Measurements from ENCODE around the gene RAD51B.

Gene RAD51B

DNA sequence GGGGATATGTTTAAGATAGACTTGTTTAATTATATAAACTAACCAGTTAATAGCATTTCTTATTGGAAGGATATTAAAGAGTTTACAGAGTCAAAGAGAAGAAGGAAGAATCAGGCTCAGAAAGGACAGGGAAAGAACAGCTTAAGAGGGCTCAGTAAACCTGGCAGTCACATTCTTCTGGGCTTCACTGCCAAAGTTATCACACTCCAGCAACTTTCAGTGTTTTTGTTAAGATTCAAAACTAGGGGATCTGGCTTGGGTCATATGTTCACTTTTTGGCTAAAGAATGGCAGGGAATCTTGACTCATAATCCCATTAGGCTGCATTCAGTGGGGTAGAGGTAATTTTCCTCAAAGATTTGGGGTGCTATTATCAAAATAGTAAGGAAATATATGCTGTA, 312.3 kb downstream of the RAD51B start:
- H3K4me3 ChIP-seq (ENCODE audit: low read length): no peak overlapping the region
- TF ChIP-seq, protein P1, sequence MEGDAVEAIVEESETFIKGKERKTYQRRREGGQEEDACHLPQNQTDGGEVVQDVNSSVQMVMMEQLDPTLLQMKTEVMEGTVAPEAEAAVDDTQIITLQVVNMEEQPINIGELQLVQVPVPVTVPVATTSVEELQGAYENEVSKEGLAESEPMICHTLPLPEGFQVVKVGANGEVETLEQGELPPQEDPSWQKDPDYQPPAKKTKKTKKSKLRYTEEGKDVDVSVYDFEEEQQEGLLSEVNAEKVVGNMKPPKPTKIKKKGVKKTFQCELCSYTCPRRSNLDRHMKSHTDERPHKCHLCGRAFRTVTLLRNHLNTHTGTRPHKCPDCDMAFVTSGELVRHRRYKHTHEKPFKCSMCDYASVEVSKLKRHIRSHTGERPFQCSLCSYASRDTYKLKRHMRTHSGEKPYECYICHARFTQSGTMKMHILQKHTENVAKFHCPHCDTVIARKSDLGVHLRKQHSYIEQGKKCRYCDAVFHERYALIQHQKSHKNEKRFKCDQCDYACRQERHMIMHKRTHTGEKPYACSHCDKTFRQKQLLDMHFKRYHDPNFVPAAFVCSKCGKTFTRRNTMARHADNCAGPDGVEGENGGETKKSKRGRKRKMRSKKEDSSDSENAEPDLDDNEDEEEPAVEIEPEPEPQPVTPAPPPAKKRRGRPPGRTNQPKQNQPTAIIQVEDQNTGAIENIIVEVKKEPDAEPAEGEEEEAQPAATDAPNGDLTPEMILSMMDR (conservative IDR thresholded peaks at IDR 0.05; ENCODE audit: low read depth, low read length): no peak
- no peak for DNase-seq (ENCODE audit: low read depth)

DNA sequence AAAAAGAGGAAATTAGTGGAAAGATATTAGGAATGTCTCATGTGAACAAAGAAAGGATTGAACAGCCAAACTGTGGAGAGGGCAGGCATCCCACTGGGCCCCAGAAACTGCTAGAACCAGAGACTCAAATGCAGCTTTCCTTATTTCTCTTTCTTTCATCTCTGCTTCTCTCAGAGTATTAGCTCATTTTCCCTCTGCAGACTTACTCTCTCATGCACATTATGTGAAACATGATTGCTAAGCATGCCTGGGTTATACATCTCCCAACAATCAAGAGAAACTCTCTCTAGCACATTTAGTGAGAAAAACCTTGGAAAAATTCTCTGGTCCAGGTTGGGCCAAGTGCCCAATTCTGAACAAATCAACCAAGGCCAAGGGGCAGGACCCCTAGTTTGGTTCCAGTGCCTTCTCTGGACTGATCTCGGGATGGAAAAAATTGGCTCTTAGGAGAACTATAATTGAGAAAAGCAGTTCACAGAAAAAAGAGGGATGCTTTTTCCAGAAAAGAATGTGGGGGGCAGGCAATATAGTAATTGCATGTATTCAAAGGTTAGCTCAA, 313.1 kb downstream of the RAD51B start:
- no peak overlapping the region for H3K4me3 ChIP-seq (ENCODE audit: low read length)
- TF ChIP-seq, protein P1 (conservative IDR thresholded peaks at IDR 0.05; ENCODE audit: low read depth, low read length): no peak
- DNase-seq (ENCODE audit: low read depth): no peak

DNA sequence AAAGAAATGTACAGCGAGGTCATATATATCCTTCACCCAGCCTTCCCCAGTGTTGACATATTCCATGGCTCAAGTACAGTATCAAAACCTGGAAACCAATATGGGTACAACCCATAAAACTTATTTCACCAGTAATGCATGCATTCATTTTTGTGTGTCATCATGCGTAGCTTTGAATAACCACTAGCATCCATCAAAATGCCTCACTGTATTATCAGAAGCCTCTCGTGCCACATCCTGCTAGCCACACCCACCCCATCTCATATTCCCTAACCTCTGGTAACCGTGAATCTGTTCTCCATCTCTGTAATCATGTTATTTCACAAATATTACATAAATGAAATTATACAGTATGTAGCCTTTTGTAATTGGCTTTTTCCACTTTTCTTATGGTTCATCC, 314.3 kb downstream of the RAD51B start:
- H3K4me3 ChIP-seq (ENCODE audit: low read length): no peak overlapping the region
- TF ChIP-seq, protein P1 (conservative IDR thresholded peaks at IDR 0.05; ENCODE audit: low read depth, low read length): no peak
- no peak for DNase-seq (ENCODE audit: low read depth)

DNA sequence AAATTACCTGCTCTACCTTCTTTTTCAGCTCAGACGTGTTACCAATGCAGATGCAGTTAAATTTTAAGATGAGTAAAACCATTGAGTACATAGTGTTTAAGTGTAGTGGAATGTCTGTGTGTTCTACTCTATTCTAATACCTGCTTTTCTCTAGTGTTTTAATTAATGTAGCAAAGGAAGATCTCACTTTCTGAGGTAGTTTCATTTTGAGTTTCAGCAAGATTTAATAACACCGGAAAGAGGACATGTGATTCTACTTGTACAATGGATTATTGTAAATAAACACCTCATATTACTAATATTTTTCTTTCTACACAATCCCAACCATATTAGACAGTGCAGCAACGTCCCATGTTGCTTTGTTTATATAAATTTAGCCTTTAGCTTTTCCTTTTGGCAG, 315.4 kb downstream of the RAD51B start:
- TF ChIP-seq, protein P1 (conservative IDR thresholded peaks at IDR 0.05; ENCODE audit: low read depth, low read length): no peak
- DNase-seq (ENCODE audit: low read depth): no peak
- no peak overlapping the region for H3K4me3 ChIP-seq (ENCODE audit: low read length)

DNA sequence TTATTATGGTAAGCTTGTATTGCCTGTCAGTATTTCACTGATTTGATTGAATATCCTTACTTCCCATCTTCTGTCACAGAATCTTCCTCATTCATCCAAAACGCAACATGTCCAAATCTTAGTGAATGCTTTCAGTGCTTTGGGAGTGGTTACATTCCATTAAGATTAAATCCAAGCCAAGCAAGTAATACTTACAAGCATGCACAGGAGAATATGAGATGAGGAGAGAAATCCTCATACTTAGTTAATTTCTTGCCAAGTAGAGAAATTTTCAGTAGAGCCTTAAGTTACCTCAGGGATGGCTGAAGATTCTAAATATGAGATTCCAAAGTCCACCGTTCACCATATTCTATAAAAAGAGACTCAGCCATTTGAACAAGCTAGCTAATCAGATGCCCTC, 316.0 kb downstream of the RAD51B start:
- no peak for DNase-seq (ENCODE audit: low read depth)
- TF ChIP-seq, protein P1 (conservative IDR thresholded peaks at IDR 0.05; ENCODE audit: low read depth, low read length): no peak
- no peak overlapping the region for H3K4me3 ChIP-seq (ENCODE audit: low read length)

DNA sequence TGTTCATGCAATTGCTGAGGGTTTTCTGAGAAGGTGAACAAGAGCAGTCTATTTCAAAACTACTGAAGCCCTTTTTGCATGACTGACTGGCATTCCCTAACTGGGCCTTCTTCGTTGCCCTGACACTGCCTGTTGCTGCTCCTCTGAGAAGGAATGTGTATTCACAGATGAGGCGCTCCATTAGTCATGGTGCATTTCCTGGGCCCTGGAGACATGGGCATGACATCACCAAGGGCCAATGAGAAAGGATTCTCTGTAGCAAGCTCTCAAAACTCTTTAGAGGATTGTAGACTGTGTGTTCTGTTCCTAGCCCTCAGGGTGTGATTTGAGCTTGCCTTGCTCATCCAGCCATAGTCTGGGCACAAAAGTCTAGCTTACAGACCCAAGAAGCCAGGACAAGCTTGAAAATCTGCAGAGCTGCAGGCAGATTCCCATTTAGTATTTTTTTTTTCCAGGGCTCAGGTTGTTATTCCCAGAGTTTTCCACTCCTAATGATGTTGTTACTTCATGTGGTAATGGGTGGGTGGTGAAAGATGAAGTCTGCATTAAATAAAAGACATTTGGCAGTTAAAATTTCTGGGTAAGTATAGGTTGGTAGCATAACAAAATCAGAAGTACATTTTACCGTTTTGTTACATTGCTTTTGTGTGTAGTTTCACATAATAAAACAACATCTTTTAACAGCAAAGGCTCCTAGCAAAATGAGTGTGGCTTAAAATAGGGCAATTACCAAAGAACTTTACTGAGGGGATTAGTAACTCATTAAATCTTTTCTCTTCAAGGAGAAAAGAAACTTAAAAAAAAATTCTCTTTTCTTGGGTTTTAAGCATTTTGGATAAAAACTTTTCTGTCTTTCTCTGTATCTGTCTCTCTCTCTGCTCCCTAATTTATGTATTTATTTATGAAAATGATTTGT, 318.4 kb downstream of the RAD51B start:
- H3K4me3 ChIP-seq (ENCODE audit: low read length): no peak overlapping the region
- TF ChIP-seq, protein P1 (conservative IDR thresholded peaks at IDR 0.05; ENCODE audit: low read depth, low read length): no peak
- DNase-seq (ENCODE audit: low read depth): peak; percentile 96
